PC-9 (cell line): ENCODE results near the gene PLS3. TPM values are rescaled to one million over a fixed set of nuclear protein-coding genes. Genes with fewer than 3 reads are reported as not detected.
A peak's percentile ranks its signal among the peaks of the same experiment; 100 is the strongest.

ENCODE experiments used
- BruUV-seq: library from RNA; stranded (reverse); fragments of 400-500 nt; replicated peaks from 2 replicates; lab custom pipeline; 2021; lab: Mats Ljungman, UMichigan
- CTCF ChIA-PET: fragments of 300-600 bp; sonication (Branson Sonifier 250); formaldehyde crosslinking; loops from one replicate; lab custom pipeline; 2022; ENCODE audit warnings: antibody characterized with exemption; lab: Charles Lee
- POLR2A ChIA-PET: fragments of 300-600 bp; sonication (Branson Sonifier 250); formaldehyde crosslinking; loops from one replicate; lab custom pipeline; 2022; ENCODE audit warnings: antibody characterized with exemption; ENCODE audit not compliant: unreplicated experiment; lab: Charles Lee
- DNase-seq, 2 experiments: peaks; one replicate each; pipeline versions ENCODE4 v3.0.0 to v3.0.0-alpha.2; 2015 to 2022; ENCODE audit warnings: mixed read lengths in 1 of 2
- H2AFZ ChIP-seq: fragments of 200-600 bp; sonication (generic); 2 replicates; pipeline ENCODE4 v1.8.1; 2017; ENCODE audit warnings: antibody characterized with exemption
- H3F3A ChIP-seq: fragments of 200-600 bp; sonication (generic); 2 replicates; pipeline ENCODE4 v1.8.1; 2017; ENCODE audit warnings: antibody characterized with exemption, mild to moderate bottlenecking, low read depth; ENCODE audit not compliant: insufficient read depth
- H3K27ac ChIP-seq: fragments of 200-600 bp; sonication (generic); 2 replicates; pipeline ENCODE4 v1.6.1; 2016; ENCODE audit warnings: mixed run types
- H3K27me3 ChIP-seq: fragments of 200-600 bp; sonication (generic); 2 replicates; pipeline ENCODE4 v1.6.1; 2016; ENCODE audit warnings: low read depth, mixed run types; ENCODE audit not compliant: insufficient read depth
- H3K36me3 ChIP-seq: fragments of 200-600 bp; sonication (generic); 2 replicates; pipeline ENCODE4 v1.6.1; 2016; ENCODE audit warnings: low read depth, mixed run types
- H3K4me1 ChIP-seq: fragments of 200-600 bp; sonication (generic); replicated peaks from 2 replicates; pipeline ENCODE4 v1.6.1; 2016; ENCODE audit warnings: mixed run types; ENCODE audit not compliant: insufficient read depth
- H3K4me2 ChIP-seq: fragments of 200-600 bp; sonication (generic); 2 replicates; pipeline ENCODE4 v1.6.1; 2017; ENCODE audit warnings: mixed run types
- H3K4me3 ChIP-seq: fragments of 200-600 bp; sonication (generic); 2 replicates; pipeline ENCODE4 v1.6.1; 2016; ENCODE audit warnings: mixed run types
- H3K79me2 ChIP-seq: fragments of 200-600 bp; sonication (generic); 2 replicates; pipeline ENCODE4 v1.6.1; 2017; ENCODE audit warnings: low read depth, mixed run types
- H3K9me2 ChIP-seq: fragments of 200-600 bp; sonication (generic); 2 replicates; pipeline ENCODE4 v1.8.1; 2017; ENCODE audit warnings: mild to moderate bottlenecking; ENCODE audit not compliant: insufficient read depth
- H3K9me3 ChIP-seq: fragments of 200-600 bp; sonication (generic); 2 replicates; pipeline ENCODE4 v1.8.1; 2016; ENCODE audit warnings: low read depth; ENCODE audit not compliant: insufficient read depth
- H4K20me1 ChIP-seq: fragments of 200-600 bp; sonication (generic); 2 replicates; pipeline ENCODE4 v1.8.1; 2017; ENCODE audit not compliant: insufficient read depth
- EZH2 ChIP-seq: fragments of 200-600 bp; sonication (generic); IDR thresholded peaks from 2 replicates; pipeline ENCODE4 v1.8.0; 2017; ENCODE audit warnings: antibody characterized with exemption, low read depth
- intact Hi-C: fragments of 100-400 bp; cut with micrococcal nuclease; formaldehyde crosslinking; loops from one replicate; pipeline ENCODE4 v1.10.0; 2022; ENCODE audit not compliant: unreplicated experiment
- total RNA-seq: library from RNA; stranded (reverse); gene quantifications from 2 replicates; pipeline ENCODE4 v1.2.3, GENCODE V29; 2021
- TF ChIP-seq, protein P1 (sequence below): fragments of 200-600 bp; sonication (generic); conservative IDR thresholded peaks from 2 replicates; pipeline ENCODE4 v1.6.1; 2017; ENCODE audit warnings: mixed run types, antibody characterized with exemption, mild to moderate bottlenecking, moderate library complexity

PLS3 gene
- total RNA-seq, 1 experiment from 2014 or later = 257 TPM

DNA sequence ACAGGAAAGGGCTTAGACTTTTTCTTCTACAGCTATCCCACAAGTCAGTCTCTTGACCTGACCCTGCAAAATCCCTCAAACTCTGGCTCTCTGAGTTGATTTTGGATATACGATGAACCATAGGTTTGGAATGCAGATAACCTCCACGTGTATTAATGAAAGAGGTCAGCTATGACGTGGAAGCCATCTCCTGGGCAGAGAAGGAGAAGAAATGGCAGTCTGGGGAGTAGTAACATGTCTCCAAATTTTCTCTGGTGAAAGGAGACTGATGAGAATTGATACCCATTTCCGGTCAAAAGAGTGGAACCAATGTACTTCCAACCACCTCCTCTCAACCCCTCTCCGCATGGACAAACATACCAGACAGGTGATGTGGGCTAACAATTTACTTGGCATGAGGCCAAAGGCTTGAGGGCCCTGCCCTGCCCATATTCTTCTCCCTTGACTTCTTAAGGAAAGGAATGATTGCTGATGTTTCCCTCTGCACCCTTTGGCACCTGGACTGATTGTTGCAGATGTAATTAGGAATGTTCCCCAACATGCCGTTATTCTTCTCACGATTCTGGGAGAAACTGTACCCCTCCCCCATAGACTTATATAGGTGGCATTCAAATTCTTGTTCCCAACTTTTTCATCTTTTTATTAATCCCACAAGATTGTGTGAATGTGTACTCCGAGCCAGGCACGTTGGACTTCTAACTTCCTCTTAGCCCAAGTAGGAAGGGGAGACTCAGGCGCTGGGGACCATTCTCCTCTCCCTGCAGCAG is 580 bp upstream of the PLS3 start:
- H3K27ac ChIP-seq = peak overlapping the region; percentile 96
- peak; percentile 86 to 98 for DNase-seq
- no peaks in the 10 kb centered on the region for H3K9me3 ChIP-seq
- H2AFZ ChIP-seq = peak overlapping the region; percentile 65
- H3K4me1 ChIP-seq = peaks cover 40% of the 10 kb centered on the region
- no peaks in the 10 kb centered on the region for H4K20me1 ChIP-seq
- no peaks in the 10 kb centered on the region for H3K27me3 ChIP-seq
- ChIA-PET POLR2A (interaction anchor here (0.5 to 0.7 kb wide), 2 partner anchors 57 to 89 kb away, joined by 4 to 5 read pairs; no protein-coding TSS in a partner anchor), CTCF (interaction anchor here (0.6 to 1.1 kb wide), 2 partner anchors 42 to 640 kb away, joined by 3 to 4 read pairs; no protein-coding TSS in a partner anchor)
- peaks cover 40% of the 10 kb centered on the region for H3F3A ChIP-seq
- no peaks in the 10 kb centered on the region for H3K36me3 ChIP-seq
- no peaks in the 10 kb centered on the region for H3K9me2 ChIP-seq
- intact Hi-C loops = loop anchor here (1.0 to 2.0 kb wide), 7 partner anchors 46 to 334 kb away; no protein-coding TSS in a partner anchor
- BruUV-seq = no TSS peak
- peak overlapping the region; percentile 85 for H3K4me2 ChIP-seq
- peaks cover 38% of the 10 kb centered on the region for H3K79me2 ChIP-seq
- H3K4me3 ChIP-seq = peak overlapping the region; percentile 85
- no peak for TF ChIP-seq EZH2
- TF ChIP-seq, protein P1, sequence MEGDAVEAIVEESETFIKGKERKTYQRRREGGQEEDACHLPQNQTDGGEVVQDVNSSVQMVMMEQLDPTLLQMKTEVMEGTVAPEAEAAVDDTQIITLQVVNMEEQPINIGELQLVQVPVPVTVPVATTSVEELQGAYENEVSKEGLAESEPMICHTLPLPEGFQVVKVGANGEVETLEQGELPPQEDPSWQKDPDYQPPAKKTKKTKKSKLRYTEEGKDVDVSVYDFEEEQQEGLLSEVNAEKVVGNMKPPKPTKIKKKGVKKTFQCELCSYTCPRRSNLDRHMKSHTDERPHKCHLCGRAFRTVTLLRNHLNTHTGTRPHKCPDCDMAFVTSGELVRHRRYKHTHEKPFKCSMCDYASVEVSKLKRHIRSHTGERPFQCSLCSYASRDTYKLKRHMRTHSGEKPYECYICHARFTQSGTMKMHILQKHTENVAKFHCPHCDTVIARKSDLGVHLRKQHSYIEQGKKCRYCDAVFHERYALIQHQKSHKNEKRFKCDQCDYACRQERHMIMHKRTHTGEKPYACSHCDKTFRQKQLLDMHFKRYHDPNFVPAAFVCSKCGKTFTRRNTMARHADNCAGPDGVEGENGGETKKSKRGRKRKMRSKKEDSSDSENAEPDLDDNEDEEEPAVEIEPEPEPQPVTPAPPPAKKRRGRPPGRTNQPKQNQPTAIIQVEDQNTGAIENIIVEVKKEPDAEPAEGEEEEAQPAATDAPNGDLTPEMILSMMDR = no peak

DNA sequence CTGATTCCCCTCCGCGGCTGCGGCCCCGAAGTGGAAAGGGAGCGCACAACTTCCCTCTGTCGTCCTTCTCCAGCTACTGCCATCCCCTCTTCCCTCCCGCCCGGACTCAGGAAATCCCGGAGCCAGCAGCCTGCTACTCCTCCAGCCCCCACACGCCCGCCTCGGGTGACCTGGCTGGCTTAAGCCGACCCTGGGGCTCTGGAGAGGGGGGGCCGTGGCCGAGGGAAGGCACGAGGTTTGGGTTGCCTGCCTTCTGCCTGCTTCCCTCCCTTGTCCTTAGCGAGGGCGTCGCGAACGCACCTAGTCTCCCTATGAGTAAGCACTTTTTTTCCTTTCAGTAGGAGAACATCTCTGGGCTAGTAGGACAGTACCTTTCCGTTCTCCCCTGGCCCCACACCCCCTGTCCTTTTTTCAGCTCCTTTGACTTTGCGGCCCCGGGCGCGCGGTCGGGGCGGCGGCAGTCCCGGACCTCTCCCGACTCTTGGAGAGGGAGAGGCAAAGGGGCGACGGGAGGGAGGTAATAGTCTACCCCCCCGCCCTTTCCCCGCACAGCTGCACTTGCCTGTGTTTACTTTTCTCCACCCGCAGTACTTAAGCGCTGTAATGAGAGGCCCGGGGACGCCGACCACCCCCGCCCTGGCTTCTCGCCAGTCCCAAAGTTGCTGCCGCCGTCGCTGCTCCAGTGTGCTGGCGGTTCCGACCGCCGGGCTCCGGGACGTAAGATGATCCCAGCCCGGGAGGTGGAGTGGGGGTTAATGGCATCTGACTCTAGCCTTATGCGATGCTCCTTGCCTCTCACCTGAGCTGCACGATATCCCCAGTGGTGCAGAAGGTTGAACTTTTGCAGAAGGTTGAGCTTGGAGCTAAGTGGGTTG is 868 bp downstream of the PLS3 start:
- H4K20me1 ChIP-seq = no peaks in the 10 kb centered on the region
- H3K27ac ChIP-seq = peak overlapping the region; percentile 96
- BruUV-seq = TSS peak; percentile 38
- peak overlapping the region; percentile 85 for H3K4me2 ChIP-seq
- H3K4me3 ChIP-seq = peak overlapping the region; percentile 85
- peak overlapping the region; percentile 65 for H2AFZ ChIP-seq
- peaks cover 48% of the 10 kb centered on the region for H3K79me2 ChIP-seq
- ChIA-PET POLR2A (interaction anchor here (0.6 to 1.3 kb wide), 5 partner anchors 32 to 57 kb away, joined by 3 to 13 read pairs (median 6); no protein-coding TSS in a partner anchor), CTCF (interaction anchor here (0.6 to 1.1 kb wide), 3 partner anchors 41 to 232 kb away, joined by 3 to 4 read pairs (median 3); no protein-coding TSS in a partner anchor)
- TF ChIP-seq, protein P1 = no peak; the same call in 1 of the 2 replicates
- no peak for TF ChIP-seq EZH2
- intact Hi-C loops = loop anchor here (1.0 to 2.0 kb wide), 5 partner anchors 30 to 335 kb away; no protein-coding TSS in a partner anchor
- no peaks in the 10 kb centered on the region for H3K36me3 ChIP-seq
- H3K4me1 ChIP-seq = peaks cover 40% of the 10 kb centered on the region
- DNase-seq = peak; percentile 31 to 53
- H3K9me3 ChIP-seq = no peaks in the 10 kb centered on the region
- no peaks in the 10 kb centered on the region for H3K9me2 ChIP-seq
- peaks cover 40% of the 10 kb centered on the region for H3F3A ChIP-seq
- no peaks in the 10 kb centered on the region for H3K27me3 ChIP-seq

DNA sequence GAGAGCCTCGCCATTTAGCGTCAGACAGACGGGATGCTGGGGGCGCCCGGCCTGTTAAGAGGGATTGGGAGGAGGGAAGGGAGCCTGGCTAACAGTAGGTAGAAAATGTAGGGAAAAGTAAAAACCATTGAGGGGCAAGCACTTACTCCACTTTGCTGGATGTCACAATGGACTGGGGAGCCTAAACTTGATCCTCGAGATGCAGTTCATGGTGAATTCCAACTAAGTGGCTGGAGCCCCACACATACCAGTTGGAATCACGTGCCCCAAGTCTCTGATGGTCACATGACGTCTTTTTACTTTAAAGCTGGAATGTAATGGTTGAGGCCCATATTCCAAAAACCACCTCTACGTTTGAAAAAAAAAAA is 1.5 kb downstream of the PLS3 start:
- peak overlapping the region; percentile 65; the same call in 1 of the 2 replicates for H2AFZ ChIP-seq
- DNase-seq = peak; percentile 30 to 66
- H3K36me3 ChIP-seq = no peaks in the 10 kb centered on the region
- H3K9me3 ChIP-seq = no peaks in the 10 kb centered on the region
- ChIA-PET CTCF (interaction anchor here (0.6 to 0.7 kb wide), 3 partner anchors 80 to 232 kb away, joined by 3 to 5 read pairs (median 4); no protein-coding TSS in a partner anchor), POLR2A (interaction anchor here (0.6 to 1.3 kb wide), 7 partner anchors 32 to 228 kb away, joined by 3 to 13 read pairs (median 3); no protein-coding TSS in a partner anchor)
- H3F3A ChIP-seq = peaks cover 40% of the 10 kb centered on the region
- BruUV-seq = no TSS peak
- H3K27ac ChIP-seq = peak overlapping the region; percentile 96
- peaks cover 54% of the 10 kb centered on the region for H3K79me2 ChIP-seq
- H3K4me3 ChIP-seq = peak overlapping the region; percentile 85
- H3K27me3 ChIP-seq = no peaks in the 10 kb centered on the region
- peak overlapping the region; percentile 85 for H3K4me2 ChIP-seq
- no peaks in the 10 kb centered on the region for H4K20me1 ChIP-seq
- H3K9me2 ChIP-seq = no peaks in the 10 kb centered on the region
- TF ChIP-seq EZH2 = no peak
- TF ChIP-seq, protein P1 = no peak
- intact Hi-C loops = loop anchor here (1.0 kb wide), 2 partner anchors 30 to 169 kb away; no protein-coding TSS in a partner anchor
- peaks cover 40% of the 10 kb centered on the region for H3K4me1 ChIP-seq
